Parathyroid adenoma (tissue), 2 donors: ENCODE measurements around the gene SNX27.
A peak's percentile ranks its signal among the peaks of the same experiment; 100 is the strongest.

ENCODE experiments used
- H2AFZ ChIP-seq: fragments of 300-600 bp; sonication (generic); one replicate; pipeline ENCODE4 v1.7.0; 2017; ENCODE audit warnings: antibody characterized with exemption, mild to moderate bottlenecking
- H3K27ac ChIP-seq: fragments of 300-600 bp; sonication (generic); one replicate; pipeline ENCODE4 v1.7.0; 2017
- H3K27me3 ChIP-seq: fragments of 300-600 bp; sonication (generic); one replicate; pipeline ENCODE4 v1.7.0; 2017; ENCODE audit warnings: low read length; ENCODE audit not compliant: control insufficient read depth, insufficient read depth
- H3K36me3 ChIP-seq: fragments of 300-600 bp; sonication (generic); one replicate; pipeline ENCODE4 v1.7.0; 2017; ENCODE audit warnings: low read length; ENCODE audit not compliant: control insufficient read depth, insufficient read depth
- H3K4me1 ChIP-seq: fragments of 300-600 bp; sonication (generic); one replicate; pipeline ENCODE4 v1.7.0; 2017; ENCODE audit warnings: control low read depth
- H3K4me2 ChIP-seq: fragments of 300-600 bp; sonication (generic); one replicate; pipeline ENCODE4 v1.7.0; 2017; ENCODE audit warnings: low read length
- H3K4me3 ChIP-seq: fragments of 300-600 bp; sonication (generic); one replicate; pipeline ENCODE4 v1.7.0; 2017; ENCODE audit warnings: low read depth, low read length
- H3K79me2 ChIP-seq: fragments of 300-600 bp; sonication (generic); one replicate; pipeline ENCODE4 v1.7.0; 2017; ENCODE audit warnings: control low read depth
- H3K9ac ChIP-seq: fragments of 300-600 bp; sonication (generic); one replicate; pipeline ENCODE4 v1.7.0; 2017; ENCODE audit warnings: mild to moderate bottlenecking
- H3K9me3 ChIP-seq: fragments of 300-600 bp; sonication (generic); one replicate; pipeline ENCODE4 v1.7.0; 2017; ENCODE audit warnings: low read length; ENCODE audit not compliant: control insufficient read depth
- TF ChIP-seq, protein P1 (sequence below): fragments of 300-600 bp; sonication (generic); IDR thresholded peaks from one replicate; pipeline ENCODE4 v1.7.0; 2017; ENCODE audit warnings: antibody characterized with exemption, mild to moderate bottlenecking
- donor health status: primary hyperparathyroidism.

The SNX27 gene

DNA sequence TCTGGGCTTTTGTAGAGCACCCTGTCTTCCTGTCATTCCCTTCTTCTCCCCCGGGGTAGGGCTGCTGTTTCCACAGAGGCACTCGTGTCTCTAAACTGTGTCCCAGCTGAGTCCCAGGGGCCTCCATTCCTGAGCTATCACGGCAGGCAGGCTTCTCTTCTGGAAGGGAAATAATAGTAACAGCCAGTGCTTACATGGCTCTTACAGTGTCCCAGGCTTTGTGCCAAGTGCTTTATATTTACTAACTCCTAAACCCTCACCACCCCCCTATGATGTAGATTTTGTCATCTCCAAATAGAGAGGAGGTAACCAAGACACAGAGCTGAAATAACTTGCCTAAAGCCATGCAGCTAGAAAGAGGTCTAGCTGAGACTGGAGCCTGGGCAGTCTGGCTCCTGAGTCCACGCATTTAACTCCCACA lies 106.2 kb downstream of the SNX27 start:
- Histone ChIP-seq H3K36me3 (no peaks in the 10 kb centered on the region), H3K79me2 (no peaks in the 10 kb centered on the region), H3K9me3 (no peaks in the 10 kb centered on the region), H3K4me1 (peaks cover 6% of the 10 kb centered on the region), H3K4me2 (no peak overlapping the region), H2AFZ (peak overlapping the region; percentile 31), H3K27ac (peak overlapping the region; percentile 48), H3K4me3 (no peak overlapping the region), H3K27me3 (no peaks in the 10 kb centered on the region), H3K9ac (no peak overlapping the region)
- TF ChIP-seq, protein P1, sequence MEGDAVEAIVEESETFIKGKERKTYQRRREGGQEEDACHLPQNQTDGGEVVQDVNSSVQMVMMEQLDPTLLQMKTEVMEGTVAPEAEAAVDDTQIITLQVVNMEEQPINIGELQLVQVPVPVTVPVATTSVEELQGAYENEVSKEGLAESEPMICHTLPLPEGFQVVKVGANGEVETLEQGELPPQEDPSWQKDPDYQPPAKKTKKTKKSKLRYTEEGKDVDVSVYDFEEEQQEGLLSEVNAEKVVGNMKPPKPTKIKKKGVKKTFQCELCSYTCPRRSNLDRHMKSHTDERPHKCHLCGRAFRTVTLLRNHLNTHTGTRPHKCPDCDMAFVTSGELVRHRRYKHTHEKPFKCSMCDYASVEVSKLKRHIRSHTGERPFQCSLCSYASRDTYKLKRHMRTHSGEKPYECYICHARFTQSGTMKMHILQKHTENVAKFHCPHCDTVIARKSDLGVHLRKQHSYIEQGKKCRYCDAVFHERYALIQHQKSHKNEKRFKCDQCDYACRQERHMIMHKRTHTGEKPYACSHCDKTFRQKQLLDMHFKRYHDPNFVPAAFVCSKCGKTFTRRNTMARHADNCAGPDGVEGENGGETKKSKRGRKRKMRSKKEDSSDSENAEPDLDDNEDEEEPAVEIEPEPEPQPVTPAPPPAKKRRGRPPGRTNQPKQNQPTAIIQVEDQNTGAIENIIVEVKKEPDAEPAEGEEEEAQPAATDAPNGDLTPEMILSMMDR: no peak

DNA sequence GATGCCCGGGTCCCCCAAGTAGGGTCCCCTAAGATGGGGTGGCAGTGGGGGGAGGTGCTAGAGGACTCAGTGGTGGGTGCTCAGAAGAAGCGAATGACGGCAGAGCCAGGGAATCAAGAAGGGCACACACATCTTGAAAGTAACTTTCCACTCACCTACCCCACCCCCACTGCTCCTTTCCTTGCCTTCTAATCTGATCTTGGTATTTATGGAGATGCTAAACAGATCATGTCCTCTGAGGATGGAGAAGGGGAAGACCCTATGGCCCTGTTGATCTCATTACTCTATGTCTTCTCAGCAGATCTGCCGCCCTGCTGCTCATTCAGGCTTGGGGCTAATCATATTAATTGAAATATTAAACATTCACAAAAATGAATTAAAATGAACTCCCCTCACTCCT lies 106.8 kb downstream of the SNX27 start:
- H3K4me3 ChIP-seq: no peak overlapping the region
- no peak overlapping the region for H3K4me2 ChIP-seq
- peaks cover 6% of the 10 kb centered on the region for H3K4me1 ChIP-seq
- H3K9ac ChIP-seq: no peak overlapping the region
- H3K27me3 ChIP-seq: no peaks in the 10 kb centered on the region
- H3K9me3 ChIP-seq: no peaks in the 10 kb centered on the region
- no peaks in the 10 kb centered on the region for H3K79me2 ChIP-seq
- no peaks in the 10 kb centered on the region for H3K36me3 ChIP-seq
- TF ChIP-seq, protein P1: no peak
- peak overlapping the region; percentile 48 for H3K27ac ChIP-seq
- H2AFZ ChIP-seq: peak overlapping the region; percentile 31

DNA sequence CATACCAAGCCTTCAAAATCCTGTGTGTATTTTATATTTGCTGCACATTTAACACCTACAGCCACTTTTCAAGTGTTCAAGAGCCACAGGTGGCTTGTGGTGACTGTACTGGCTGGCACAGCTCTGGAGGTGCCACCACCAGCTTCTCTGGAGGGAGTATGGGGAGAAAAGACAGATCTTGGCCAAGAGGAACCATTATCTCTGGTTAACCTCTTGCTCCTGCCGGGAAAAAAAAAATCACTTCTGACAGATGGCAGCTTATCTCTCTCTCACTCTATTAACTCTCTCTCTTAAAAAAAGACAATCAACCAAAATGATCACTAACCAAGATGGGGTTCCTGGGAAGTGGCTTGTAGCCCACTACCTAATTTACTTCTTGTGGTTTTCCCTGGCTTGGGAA lies 108.3 kb downstream of the SNX27 start:
- peak overlapping the region; percentile 58 for H3K27ac ChIP-seq
- no peak overlapping the region for H3K4me3 ChIP-seq
- peak overlapping the region; percentile 72 for H2AFZ ChIP-seq
- no peak overlapping the region for H3K9ac ChIP-seq
- no peaks in the 10 kb centered on the region for H3K27me3 ChIP-seq
- peaks cover 6% of the 10 kb centered on the region for H3K4me1 ChIP-seq
- H3K36me3 ChIP-seq: no peaks in the 10 kb centered on the region
- TF ChIP-seq, protein P1: no peak
- H3K79me2 ChIP-seq: no peaks in the 10 kb centered on the region
- H3K4me2 ChIP-seq: peak overlapping the region; percentile 17
- H3K9me3 ChIP-seq: no peaks in the 10 kb centered on the region

DNA sequence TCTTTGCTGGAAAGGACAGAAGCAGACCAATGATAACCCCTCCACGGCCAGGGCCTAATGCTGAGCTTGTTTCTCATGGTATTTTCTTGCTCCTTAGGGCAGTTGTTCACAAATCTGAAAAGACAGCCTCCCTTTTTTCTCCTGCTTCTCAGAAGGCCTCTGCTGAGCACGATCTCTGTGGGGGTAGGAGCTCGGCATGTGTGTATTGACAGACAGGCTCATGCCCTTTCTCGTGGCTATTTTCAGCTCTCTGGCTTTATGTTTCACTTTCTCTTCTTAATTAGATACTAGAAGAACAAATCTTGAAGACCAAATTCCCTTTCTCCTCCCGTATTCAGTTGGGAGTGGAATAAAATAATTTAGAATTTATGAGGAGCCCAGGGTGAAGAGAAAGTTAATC lies 108.7 kb downstream of the SNX27 start:
- Histone ChIP-seq H3K79me2 (no peaks in the 10 kb centered on the region), H3K4me3 (no peak overlapping the region), H3K4me1 (peaks cover 6% of the 10 kb centered on the region), H3K9me3 (no peaks in the 10 kb centered on the region), H3K36me3 (no peaks in the 10 kb centered on the region), H3K4me2 (peak overlapping the region; percentile 37), H3K27ac (peak overlapping the region; percentile 58), H2AFZ (peak overlapping the region; percentile 72), H3K27me3 (no peaks in the 10 kb centered on the region), H3K9ac (no peak overlapping the region)
- TF ChIP-seq, protein P1: no peak

DNA sequence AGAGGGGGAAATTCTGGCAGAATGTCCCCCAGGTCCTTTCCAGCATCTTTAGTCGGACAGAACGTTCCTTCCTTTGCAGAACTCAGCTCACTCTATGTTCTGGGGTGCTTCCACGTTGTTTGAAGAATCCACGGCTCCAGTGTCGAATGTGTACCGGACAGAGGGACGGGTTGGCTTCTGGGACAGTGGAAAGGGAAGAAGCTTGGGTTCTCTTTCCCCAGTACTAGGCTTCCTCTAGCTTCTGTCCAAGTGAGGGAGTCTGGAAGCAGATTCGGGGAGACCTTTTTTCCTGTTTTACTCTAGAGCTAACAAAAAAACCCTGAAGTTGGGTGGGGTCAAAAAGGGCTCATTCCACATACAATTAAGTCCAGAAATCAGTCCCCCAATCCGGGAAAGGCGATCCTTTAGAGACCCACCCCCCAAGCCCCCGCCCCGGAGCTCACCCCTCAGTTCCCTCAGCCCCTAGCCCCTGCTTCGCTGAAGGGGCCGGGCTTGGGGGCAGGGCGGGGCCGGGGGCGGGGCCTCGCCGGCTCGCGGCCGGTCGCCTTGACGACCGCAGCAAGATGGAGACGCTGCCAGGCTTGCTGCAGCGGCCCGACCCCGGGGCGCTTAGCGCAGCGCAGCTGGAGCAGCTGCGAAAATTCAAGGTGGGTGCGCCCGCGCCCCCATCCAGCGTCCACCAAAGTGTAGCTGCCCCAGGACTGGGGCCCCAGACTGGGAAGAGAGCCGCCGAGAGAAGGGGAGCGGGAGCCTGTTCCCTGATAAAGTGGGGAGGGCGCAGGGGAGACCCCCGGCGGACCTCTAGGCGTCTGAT lies 109.3 kb downstream of the SNX27 start, which contains the start of gene RIIAD1:
RIIAD1 (plus strand) TSS at position 549 of the 814 bp plus-strand sequence; CDS start at position 564, 15 bp downstream.
- Histone ChIP-seq H3K79me2 (no peaks in the 10 kb centered on the region), H3K4me3 (no peak within 1 kb of the TSS), H3K9ac (no peak within 1 kb of the TSS), H3K4me2 (peak within 1 kb of the TSS; percentile 37), H2AFZ (peak within 1 kb of the TSS; percentile 84), H3K27me3 (no peaks in the 10 kb centered on the region), H3K27ac (peak within 1 kb of the TSS; percentile 58), H3K36me3 (no peaks in the 10 kb centered on the region), H3K9me3 (no peaks in the 10 kb centered on the region), H3K4me1 (peaks cover 6% of the 10 kb centered on the region)
- TF ChIP-seq, protein P1: no peak
